ENCODE measurements around the gene DPP10. TPM values are rescaled to one million over a fixed set of nuclear protein-coding genes. Genes with fewer than 3 reads are reported as not detected.

DPP10 gene
- total RNA-seq, 4 donors from 2014 or later, result 0.13 to 2.8 (median 0.48) TPM; not detected in 1

DNA sequence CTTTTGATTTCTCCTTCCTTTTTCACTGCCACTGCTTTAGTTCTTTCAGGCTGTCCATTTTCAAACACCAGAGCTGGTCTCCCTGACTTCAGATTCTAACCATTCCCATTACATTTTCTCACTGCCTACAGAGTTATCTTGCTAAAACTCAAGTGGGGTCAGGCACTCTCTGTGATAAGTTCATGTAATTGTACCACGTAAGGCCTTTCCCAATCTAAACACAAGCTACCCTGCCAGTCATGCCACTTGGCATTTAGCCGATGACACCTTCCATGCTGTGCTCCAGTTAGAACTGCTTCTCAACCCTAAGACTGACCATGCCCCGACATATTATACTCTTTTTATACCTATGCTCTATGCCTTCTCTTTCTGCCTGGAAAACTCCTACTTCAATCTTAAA is 592.4 kb downstream of the DPP10 start:
- no peak for ATAC-seq (ENCODE audit: low FRiP score)

DNA sequence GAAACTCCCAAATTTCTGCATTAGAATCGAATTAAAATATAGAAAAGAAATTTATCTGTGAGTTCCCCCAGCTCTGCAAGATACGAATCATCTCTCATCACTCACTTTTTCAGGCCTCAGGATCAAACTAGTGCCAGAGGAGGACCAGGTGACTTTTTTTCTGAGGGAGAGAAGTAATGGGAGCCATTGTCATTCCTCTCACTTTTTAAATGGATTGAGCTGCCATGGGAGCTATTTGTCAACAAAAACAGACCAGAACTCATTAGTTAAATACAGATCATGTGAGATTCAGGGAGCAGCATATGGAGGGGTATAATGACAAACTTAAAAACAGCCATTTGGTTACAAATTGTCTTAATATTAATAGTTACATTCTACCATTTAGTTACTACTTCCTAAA is 594.4 kb downstream of the DPP10 start:
- TF ChIP-seq, protein P1, sequence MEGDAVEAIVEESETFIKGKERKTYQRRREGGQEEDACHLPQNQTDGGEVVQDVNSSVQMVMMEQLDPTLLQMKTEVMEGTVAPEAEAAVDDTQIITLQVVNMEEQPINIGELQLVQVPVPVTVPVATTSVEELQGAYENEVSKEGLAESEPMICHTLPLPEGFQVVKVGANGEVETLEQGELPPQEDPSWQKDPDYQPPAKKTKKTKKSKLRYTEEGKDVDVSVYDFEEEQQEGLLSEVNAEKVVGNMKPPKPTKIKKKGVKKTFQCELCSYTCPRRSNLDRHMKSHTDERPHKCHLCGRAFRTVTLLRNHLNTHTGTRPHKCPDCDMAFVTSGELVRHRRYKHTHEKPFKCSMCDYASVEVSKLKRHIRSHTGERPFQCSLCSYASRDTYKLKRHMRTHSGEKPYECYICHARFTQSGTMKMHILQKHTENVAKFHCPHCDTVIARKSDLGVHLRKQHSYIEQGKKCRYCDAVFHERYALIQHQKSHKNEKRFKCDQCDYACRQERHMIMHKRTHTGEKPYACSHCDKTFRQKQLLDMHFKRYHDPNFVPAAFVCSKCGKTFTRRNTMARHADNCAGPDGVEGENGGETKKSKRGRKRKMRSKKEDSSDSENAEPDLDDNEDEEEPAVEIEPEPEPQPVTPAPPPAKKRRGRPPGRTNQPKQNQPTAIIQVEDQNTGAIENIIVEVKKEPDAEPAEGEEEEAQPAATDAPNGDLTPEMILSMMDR (IDR thresholded peaks at IDR 0.05), result no peak
- ATAC-seq (ENCODE audit: low FRiP score), result no peak
- no peak for DNase-seq (ENCODE audit: low spot score)

More for the DNA sequence above, 592.4 kb downstream of the DPP10 start:
- no peak for DNase-seq (ENCODE audit: low spot score)
- TF ChIP-seq, protein P1 (IDR thresholded peaks at IDR 0.05), result no peak

DNA sequence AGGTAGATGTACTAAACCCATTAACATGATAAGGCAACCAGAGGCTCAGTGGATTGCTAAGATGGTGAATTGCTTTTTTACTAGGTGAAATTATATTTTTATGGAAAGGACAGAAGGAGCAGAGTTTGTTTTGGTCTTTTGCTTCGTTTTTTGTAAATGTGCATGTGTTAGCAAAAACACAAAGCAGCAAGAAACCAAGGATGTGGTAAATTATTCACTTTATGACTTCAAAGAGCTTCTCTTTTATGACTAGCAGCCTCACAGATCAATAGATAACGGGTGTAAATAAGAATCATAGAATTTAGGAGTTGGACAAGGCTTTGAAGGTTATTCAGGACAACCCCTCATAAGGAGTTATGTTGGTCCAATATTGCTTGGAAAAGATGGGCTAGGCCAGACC is 615.0 kb downstream of the DPP10 start:
- ATAC-seq (ENCODE audit: low FRiP score), result no peak
- TF ChIP-seq, protein P1 (IDR thresholded peaks at IDR 0.05), result no peak
- DNase-seq (ENCODE audit: low spot score), result no peak

DNA sequence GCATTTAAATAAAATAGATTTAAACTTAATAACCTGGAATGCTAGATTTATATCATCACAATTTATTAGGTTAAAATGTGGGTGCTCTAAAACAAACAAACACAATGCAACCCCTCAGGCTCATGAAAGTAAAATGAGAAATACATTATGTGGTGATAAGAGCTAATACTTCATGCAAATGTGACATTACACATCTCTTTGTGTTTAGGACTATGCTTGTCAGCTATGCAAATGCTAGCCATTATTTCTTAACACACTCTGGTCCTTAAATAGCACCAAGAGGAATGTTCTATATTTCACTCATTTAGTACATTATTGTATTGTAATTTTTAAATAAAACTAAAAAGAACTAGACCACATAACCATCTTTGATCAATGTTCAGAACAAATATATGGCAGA is 627.6 kb downstream of the DPP10 start:
- DNase-seq (ENCODE audit: low spot score) (no peak), ATAC-seq (ENCODE audit: low FRiP score) (no peak)
- TF ChIP-seq, protein P1 (IDR thresholded peaks at IDR 0.05), result no peak

DNA sequence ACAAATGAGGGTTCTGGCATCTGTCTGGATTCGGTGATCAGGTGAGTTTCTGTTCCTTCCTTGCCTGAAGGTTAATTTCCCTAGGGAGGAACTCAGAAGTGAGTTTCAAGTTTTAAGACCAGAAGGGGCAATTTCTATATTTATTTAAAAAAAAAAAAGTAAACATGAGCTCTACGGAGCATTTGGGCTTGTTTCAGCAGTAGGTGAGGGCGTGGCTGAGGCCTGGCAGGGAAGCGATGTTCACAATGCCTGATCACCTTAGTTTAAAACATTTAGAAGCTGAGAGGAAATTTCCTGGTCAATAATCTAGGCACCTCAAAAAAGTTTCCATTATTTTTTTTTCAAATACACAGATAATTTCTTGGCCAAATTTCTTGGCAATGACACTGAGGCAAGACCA is 629.1 kb downstream of the DPP10 start:
- ATAC-seq (ENCODE audit: low FRiP score) (no peak), DNase-seq (ENCODE audit: low spot score) (no peak)
- TF ChIP-seq, protein P1 (IDR thresholded peaks at IDR 0.05), result no peak

DNA sequence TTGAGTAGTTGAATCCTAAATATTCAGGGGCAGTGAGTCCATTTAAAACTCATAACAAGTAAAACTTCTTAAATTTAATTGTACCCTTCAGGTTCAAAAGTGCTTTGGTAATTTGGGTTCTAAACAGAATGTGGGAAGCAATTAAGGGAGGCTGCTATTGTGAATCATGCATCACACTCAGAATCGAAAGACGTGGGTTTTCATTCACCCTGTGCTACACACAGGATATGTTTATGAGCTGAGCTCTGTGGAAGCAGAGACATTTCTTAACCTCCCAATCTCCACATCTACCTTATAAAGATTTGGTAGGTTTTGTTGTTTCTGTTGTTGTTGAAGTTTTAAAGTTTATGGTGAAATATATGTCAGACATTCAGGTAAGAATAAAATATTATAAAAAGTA is 633.4 kb downstream of the DPP10 start:
- no peak for ATAC-seq (ENCODE audit: low FRiP score)
- TF ChIP-seq, protein P1 (IDR thresholded peaks at IDR 0.05), result no peak
- no peak for DNase-seq (ENCODE audit: low spot score)

DNA sequence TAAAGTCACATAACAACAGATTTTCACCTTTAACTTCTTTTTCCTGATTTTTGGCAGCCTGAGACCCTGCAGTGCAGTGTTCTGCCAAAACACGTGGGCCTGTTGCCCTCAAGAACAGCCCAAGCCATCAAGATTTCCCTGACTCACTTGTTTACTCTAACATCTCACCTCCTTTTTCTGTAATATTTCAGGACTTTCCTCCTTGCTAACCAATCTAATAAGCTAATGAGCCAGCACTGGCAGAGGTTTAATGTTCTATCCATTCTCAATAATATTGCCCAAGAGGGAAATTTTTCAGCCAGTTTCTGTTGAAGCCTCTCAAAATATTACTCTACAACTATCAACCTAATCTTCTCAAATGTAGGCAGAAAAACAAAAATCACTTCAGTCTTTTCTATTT is 635.2 kb downstream of the DPP10 start:
- DNase-seq (ENCODE audit: low spot score) (no peak), ATAC-seq (ENCODE audit: low FRiP score) (peak; percentile 89)
- TF ChIP-seq, protein P1 (IDR thresholded peaks at IDR 0.05), result no peak

All from omental fat pad (tissue), 4 donors.